Calu3 (cell line): ENCODE measurements around the gene KLHL2. TPM values are rescaled to one million over a fixed set of nuclear protein-coding genes. Genes with fewer than 3 reads are reported as not detected.

ENCODE experiments used
- BruUV-seq: library from RNA; stranded (reverse); fragments of 400-500 nt; replicated peaks from 2 replicates; lab custom pipeline; 2021; lab: Mats Ljungman, UMichigan
- CTCF ChIA-PET: fragments of 300-600 bp; sonication (Branson Sonifier 250); formaldehyde crosslinking; loops from one replicate; lab custom pipeline; 2022; ENCODE audit warnings: antibody characterized with exemption; lab: Charles Lee
- DNase-seq: peaks from one replicate; pipeline ENCODE4 v3.0.0; 2022
- H3K27ac Mint-ChIP-seq: one replicate; pipeline ENCODE4 v1.8.0; 2022; ENCODE audit warnings: mixed read lengths; ENCODE audit not compliant: unreplicated experiment
- H3K27me3 Mint-ChIP-seq: one replicate; pipeline ENCODE4 v1.8.0; 2022; ENCODE audit warnings: mixed read lengths; ENCODE audit not compliant: unreplicated experiment
- H3K36me3 Mint-ChIP-seq: one replicate; pipeline ENCODE4 v1.8.0; 2022; ENCODE audit warnings: mild to moderate bottlenecking, moderate library complexity, mixed read lengths; ENCODE audit not compliant: insufficient read depth, unreplicated experiment
- H3K4me1 Mint-ChIP-seq: one replicate; pipeline ENCODE4 v1.8.0; 2022; ENCODE audit warnings: mild to moderate bottlenecking, low read depth, mixed read lengths; ENCODE audit not compliant: unreplicated experiment
- H3K4me3 Mint-ChIP-seq: one replicate; pipeline ENCODE4 v1.8.0; 2022; ENCODE audit warnings: mild to moderate bottlenecking, low read depth, moderate library complexity, mixed read lengths; ENCODE audit not compliant: unreplicated experiment
- H3K9me3 Mint-ChIP-seq: one replicate; pipeline ENCODE4 v1.8.0; 2022; ENCODE audit warnings: low read depth, mixed read lengths; ENCODE audit not compliant: unreplicated experiment
- intact Hi-C: fragments of 100-400 bp; cut with micrococcal nuclease; formaldehyde crosslinking; loops from one replicate; pipeline ENCODE4 v1.10.0; 2022; ENCODE audit not compliant: unreplicated experiment
- total RNA-seq: library from RNA; stranded (reverse); gene quantifications from 2 replicates; pipeline ENCODE4 v1.2.3, GENCODE V29; 2022
- TF ChIP-seq, protein P1 (sequence below): fragments of 200-600 bp; IDR thresholded peaks from one replicate; pipeline ENCODE4 v1.8.0; 2022; ENCODE audit warnings: antibody characterized with exemption; ENCODE audit not compliant: unreplicated experiment

KLHL2 gene
- total RNA-seq, 1 experiment from 2014 or later, result 12.9 TPM

DNA sequence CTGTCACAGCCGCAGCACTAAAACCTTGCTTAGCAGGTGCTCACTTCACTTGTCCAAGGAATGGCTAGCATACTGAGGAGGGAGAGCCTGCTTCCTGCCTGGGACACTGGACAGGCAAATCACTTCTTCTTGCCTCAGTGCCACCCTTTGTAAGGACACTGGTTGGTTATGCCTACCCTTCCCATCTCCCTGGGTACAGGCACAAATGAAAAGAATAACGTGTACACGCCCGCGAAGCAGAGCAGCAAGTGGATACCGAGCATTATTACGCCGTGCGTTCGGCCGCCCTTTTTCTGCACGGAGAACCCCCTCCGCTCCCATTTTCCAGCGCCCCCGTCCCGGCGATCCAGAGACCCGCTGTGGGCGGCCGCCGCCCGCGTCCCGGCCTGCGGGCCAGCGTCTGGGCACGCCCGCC lies 338 bp upstream of the KLHL2 start:
- Mint-ChIP-seq H3K4me3 (peak overlapping the region; percentile 58), H3K36me3 (peaks cover 7% of the 10 kb centered on the region), H3K27ac (peak overlapping the region; percentile 9), H3K9me3 (no peaks in the 10 kb centered on the region), H3K4me1 (peaks cover 35% of the 10 kb centered on the region), H3K27me3 (no peaks in the 10 kb centered on the region)
- DNase-seq, result no peak
- TF ChIP-seq, protein P1, sequence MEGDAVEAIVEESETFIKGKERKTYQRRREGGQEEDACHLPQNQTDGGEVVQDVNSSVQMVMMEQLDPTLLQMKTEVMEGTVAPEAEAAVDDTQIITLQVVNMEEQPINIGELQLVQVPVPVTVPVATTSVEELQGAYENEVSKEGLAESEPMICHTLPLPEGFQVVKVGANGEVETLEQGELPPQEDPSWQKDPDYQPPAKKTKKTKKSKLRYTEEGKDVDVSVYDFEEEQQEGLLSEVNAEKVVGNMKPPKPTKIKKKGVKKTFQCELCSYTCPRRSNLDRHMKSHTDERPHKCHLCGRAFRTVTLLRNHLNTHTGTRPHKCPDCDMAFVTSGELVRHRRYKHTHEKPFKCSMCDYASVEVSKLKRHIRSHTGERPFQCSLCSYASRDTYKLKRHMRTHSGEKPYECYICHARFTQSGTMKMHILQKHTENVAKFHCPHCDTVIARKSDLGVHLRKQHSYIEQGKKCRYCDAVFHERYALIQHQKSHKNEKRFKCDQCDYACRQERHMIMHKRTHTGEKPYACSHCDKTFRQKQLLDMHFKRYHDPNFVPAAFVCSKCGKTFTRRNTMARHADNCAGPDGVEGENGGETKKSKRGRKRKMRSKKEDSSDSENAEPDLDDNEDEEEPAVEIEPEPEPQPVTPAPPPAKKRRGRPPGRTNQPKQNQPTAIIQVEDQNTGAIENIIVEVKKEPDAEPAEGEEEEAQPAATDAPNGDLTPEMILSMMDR, result no peak
- no TSS peak for BruUV-seq
- intact Hi-C loops, result loop anchor here (5.0 kb wide), 1 partner anchor 75 kb away; no protein-coding TSS in a partner anchor
- CTCF ChIA-PET, result no interaction called here

DNA sequence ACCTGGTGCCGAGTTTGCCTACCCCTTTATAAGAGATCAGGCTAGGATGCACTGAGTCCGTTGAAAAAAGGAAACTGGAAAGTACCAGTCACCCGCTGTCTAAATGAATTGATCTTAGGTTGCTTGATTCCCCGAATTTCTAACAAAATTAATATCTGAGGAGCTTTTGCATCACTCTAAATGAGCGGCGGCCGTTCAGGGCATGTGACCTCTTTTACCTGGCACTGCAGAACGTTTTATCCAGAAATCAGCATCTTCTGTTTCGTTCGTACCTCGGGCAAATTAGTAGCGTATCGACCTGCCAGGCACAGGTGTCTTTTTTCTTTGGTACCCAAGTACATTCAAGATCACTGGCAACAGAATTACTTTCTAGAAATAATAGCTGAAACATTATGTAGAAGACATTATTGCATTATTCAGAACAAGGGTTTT lies 876 bp downstream of the KLHL2 start:
- CTCF ChIA-PET, result no interaction called here
- no peak for DNase-seq
- no TSS peak for BruUV-seq
- no peak overlapping the region for H3K27ac Mint-ChIP-seq
- H3K4me1 Mint-ChIP-seq, result peaks cover 45% of the 10 kb centered on the region
- intact Hi-C loops, result loop anchor here (5.0 kb wide), 1 partner anchor 76 kb away; no protein-coding TSS in a partner anchor
- H3K27me3 Mint-ChIP-seq, result no peaks in the 10 kb centered on the region
- peaks cover 7% of the 10 kb centered on the region for H3K36me3 Mint-ChIP-seq
- H3K9me3 Mint-ChIP-seq, result no peaks in the 10 kb centered on the region
- TF ChIP-seq, protein P1, result no peak
- peak overlapping the region; percentile 58 for H3K4me3 Mint-ChIP-seq

DNA sequence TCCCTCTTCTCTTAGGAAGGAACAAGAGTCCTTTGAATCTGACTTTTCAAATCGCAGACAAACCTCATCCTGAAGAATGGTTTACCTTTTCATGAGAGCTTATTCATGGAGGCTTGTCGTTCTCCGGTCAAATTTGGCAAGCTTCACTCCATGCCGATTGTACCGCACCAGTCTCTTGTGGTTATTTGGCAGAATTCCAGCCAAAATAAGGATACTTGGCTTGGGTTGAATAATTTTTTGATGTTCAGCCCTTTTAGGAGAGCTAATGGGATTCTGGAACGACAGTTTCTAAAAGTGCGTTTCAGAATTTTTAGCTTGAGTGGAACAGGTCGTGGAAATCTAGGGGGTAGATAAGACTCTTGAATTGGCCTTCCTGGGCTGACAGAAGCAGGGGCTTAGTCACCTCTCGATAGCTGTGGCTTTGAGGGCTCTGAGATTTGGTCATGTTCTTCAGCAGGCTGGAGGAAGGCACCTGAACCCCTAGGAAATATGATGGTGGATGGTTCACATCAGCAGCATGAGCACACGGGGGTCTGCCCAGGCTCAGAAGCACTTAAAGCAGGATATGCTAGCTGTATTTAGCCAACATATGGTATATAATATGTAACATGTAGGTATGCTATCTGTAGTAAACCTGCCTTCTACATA lies 1.5 kb downstream of the KLHL2 start:
- Mint-ChIP-seq H3K4me3 (peak overlapping the region; percentile 58), H3K4me1 (peaks cover 50% of the 10 kb centered on the region), H3K9me3 (no peaks in the 10 kb centered on the region), H3K27ac (no peak overlapping the region), H3K36me3 (peaks cover 7% of the 10 kb centered on the region), H3K27me3 (no peaks in the 10 kb centered on the region)
- TF ChIP-seq, protein P1, result no peak
- BruUV-seq, result TSS peak; percentile 36
- CTCF ChIA-PET, result no interaction called here
- DNase-seq, result no peak
- intact Hi-C loops, result loop anchor here (5.0 kb wide), 1 partner anchor 77 kb away; no protein-coding TSS in a partner anchor

DNA sequence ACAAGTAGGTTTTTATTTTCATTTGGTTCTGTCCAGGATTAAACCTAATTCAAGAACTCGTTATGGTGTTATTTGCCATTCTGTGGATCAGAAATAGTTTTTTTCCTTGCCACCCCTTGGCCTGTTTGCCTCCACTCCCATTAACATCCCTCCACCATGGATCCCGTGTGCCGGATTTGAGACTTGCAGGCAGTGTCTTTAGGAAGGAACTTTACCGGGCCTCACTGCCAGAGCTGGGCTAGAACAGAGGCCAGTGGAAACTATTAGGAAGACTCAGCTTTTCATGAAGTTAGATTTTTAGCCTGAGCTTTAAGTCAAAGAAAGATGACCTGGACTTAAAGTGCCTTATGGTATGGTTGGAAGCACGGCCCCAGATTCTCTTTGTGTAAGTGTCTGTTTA lies 2.4 kb downstream of the KLHL2 start:
- DNase-seq, result no peak
- Mint-ChIP-seq H3K9me3 (no peaks in the 10 kb centered on the region), H3K36me3 (peaks cover 7% of the 10 kb centered on the region), H3K27ac (no peak overlapping the region), H3K27me3 (no peaks in the 10 kb centered on the region), H3K4me1 (peaks cover 40% of the 10 kb centered on the region), H3K4me3 (no peak overlapping the region)
- BruUV-seq, result no TSS peak
- TF ChIP-seq, protein P1, result no peak
- intact Hi-C loops, result loop anchor here (5.0 kb wide), 1 partner anchor 77 kb away; no protein-coding TSS in a partner anchor
- CTCF ChIA-PET, result no interaction called here
